ENCODE measurements around the gene LRGUK.

LRGUK gene

GRCh38 chr7:134308548-134308947, 181.4 kb downstream of the LRGUK start:
- no peak for DNase-seq (ENCODE audit: low spot score)

GRCh38 chr7:134311807-134312206, 184.7 kb downstream of the LRGUK start:
- DNase-seq (ENCODE audit: low spot score): no peak

- DNase-seq (ENCODE audit: low spot score): no peak
These were observed 185.6 kb downstream of the LRGUK start for GRCh38 chr7:134312717-134313116.

- DNase-seq (ENCODE audit: low spot score): peak; percentile 38
These were observed 186.4 kb downstream of the LRGUK start for GRCh38 chr7:134313543-134313942.
